ENCODE results near the gene C9orf78. TPM values are rescaled to one million over a fixed set of nuclear protein-coding genes. Genes with fewer than 3 reads are reported as not detected.

The C9orf78 gene
- total RNA-seq, 1 experiment from 2014 or later: 59.3 TPM

GRCh38 chr9:129863059-129863690 is 28.1 kb upstream of the C9orf78 start:
- no peak for DNase-seq (ENCODE audit: low read depth in 1 of 2, low spot score in 2 of 2)
- Histone ChIP-seq H3K4me1 (replicated peaks) (no peaks in the 10 kb centered on the region), H3K27ac (no peak overlapping the region), H3K4me3 (no peak overlapping the region), H3K36me3 (peaks cover 7% of the 10 kb centered on the region; the same call in 1 of the 2 replicates), H3K9me3 (replicated peaks) (no peaks in the 10 kb centered on the region), H3K27me3 (replicated peaks) (no peaks in the 10 kb centered on the region)

DNA sequence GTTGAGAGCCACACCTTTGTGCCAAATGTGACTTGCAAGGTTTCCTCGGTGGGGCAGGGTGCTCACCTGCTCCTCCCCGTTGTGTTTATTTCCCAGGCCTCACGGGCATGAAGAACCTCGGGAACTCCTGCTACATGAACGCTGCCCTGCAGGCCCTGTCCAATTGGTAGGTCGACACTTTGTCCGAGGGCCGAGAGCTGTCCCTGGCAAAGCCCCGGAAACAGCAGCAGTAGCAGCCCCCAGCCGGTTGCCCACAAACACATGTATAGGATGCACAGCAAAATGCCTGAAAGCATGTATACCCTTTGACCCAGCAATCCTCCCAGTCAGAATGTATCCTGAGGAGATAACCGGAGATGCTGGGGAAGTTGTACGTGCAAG is 26.4 kb upstream of the C9orf78 start:
- no peak overlapping the region for H3K27ac ChIP-seq
- H3K36me3 ChIP-seq: peaks cover 7% of the 10 kb centered on the region; the same call in 1 of the 2 replicates

DNA sequence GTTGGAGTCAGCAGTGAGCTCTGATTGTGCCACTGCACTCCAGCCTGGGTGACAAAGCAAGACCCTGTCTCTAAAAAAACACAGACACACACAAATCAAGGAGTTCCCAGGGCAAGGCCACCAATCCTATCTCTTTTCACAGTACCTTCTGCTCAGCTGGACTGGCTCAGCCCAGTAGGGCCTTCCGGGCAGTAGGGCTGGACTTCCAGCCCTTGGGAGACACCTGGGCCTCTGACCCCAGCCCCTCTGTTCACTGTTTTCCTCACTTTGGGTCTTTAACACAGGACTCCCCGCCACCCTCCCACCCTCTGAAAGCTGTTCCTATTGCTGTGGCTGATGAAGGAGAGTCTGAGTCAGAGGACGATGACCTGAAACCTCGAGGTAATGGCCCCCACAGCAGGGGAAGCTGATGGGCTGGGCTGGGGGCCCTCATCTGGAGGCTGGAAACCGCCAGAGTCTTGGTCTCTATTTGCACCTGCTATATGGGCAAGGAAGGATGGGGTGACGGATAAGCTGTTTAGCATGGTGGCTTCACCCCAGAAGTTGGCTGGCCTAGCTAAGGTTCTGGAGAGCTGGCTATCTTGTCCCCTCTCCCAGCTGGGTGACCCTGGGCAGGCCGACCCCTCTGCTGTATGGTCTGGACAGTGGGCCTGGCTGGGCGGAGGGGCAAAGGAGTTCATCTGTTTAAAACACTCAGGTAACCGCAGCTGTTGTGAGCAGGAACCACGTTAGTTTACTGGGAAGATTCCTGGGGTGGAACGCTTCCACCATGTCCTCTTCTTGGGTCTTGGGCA is 25.8 kb upstream of the C9orf78 start:
- Histone ChIP-seq H3K36me3 (peaks cover 7% of the 10 kb centered on the region; the same call in 1 of the 2 replicates), H3K27me3 (replicated peaks) (no peaks in the 10 kb centered on the region), H3K27ac (no peak overlapping the region), H3K9me3 (replicated peaks) (no peaks in the 10 kb centered on the region), H3K4me1 (replicated peaks) (no peaks in the 10 kb centered on the region), H3K4me3 (no peak overlapping the region)
- DNase-seq (ENCODE audit: low read depth in 1 of 2, low spot score in 2 of 2): no peak

More for the DNA sequence above, 26.4 kb upstream of the C9orf78 start:
- Histone ChIP-seq H3K4me3 (no peak overlapping the region), H3K9me3 (replicated peaks) (no peaks in the 10 kb centered on the region), H3K4me1 (replicated peaks) (no peaks in the 10 kb centered on the region), H3K27me3 (replicated peaks) (no peaks in the 10 kb centered on the region)
- DNase-seq (ENCODE audit: low read depth in 1 of 2, low spot score in 2 of 2): no peak

- Histone ChIP-seq H3K27me3 (replicated peaks) (no peaks in the 10 kb centered on the region), H3K4me3 (no peak overlapping the region), H3K27ac (no peak overlapping the region), H3K4me1 (replicated peaks) (no peaks in the 10 kb centered on the region), H3K9me3 (replicated peaks) (no peaks in the 10 kb centered on the region), H3K36me3 (peaks cover 9% of the 10 kb centered on the region; the same call in 1 of the 2 replicates)
- DNase-seq (ENCODE audit: low read depth in 1 of 2, low spot score in 2 of 2): no peak
These were observed 23.3 kb upstream of the C9orf78 start for GRCh38 chr9:129858167-129858962.

DNA sequence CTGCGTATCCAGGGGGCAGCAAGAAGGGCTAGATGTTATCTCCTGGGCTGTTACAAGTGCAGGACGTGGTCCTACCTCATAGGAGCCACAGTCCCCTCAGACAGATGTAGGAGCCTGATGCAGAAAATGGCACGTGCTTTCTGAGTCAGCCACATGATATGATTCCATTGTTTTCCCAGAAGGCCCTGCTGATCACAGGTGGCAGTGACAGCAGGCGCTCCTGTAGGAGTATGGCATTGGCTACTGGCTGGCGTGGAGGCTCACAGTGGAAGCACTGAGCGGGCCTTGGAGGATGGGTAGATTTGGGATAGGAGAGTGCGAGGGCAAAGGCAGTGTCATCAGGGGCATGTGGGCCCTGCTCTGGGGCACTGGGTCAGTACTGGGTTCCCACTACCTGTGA is 22.1 kb upstream of the C9orf78 start:
- H3K4me1 ChIP-seq (replicated peaks): no peaks in the 10 kb centered on the region
- peaks cover 9% of the 10 kb centered on the region for H3K36me3 ChIP-seq

GRCh38 chr9:129854588-129855110 is 19.6 kb upstream of the C9orf78 start:
- Histone ChIP-seq H3K9me3 (replicated peaks) (no peaks in the 10 kb centered on the region), H3K27ac (no peak overlapping the region), H3K36me3 (peaks cover 4% of the 10 kb centered on the region), H3K27me3 (replicated peaks) (no peaks in the 10 kb centered on the region), H3K4me3 (no peak overlapping the region), H3K4me1 (replicated peaks) (no peaks in the 10 kb centered on the region)
- no peak for DNase-seq (ENCODE audit: low read depth in 1 of 2, low spot score in 2 of 2)

More for the DNA sequence above, 22.1 kb upstream of the C9orf78 start:
- Histone ChIP-seq H3K27ac (no peak overlapping the region), H3K27me3 (replicated peaks) (no peaks in the 10 kb centered on the region), H3K9me3 (replicated peaks) (no peaks in the 10 kb centered on the region), H3K4me3 (no peak overlapping the region)
- DNase-seq (ENCODE audit: low read depth in 1 of 2, low spot score in 2 of 2): no peak

- Histone ChIP-seq H3K27ac (no peak overlapping the region), H3K9me3 (replicated peaks) (no peaks in the 10 kb centered on the region), H3K4me3 (no peak overlapping the region), H3K4me1 (replicated peaks) (no peaks in the 10 kb centered on the region), H3K27me3 (replicated peaks) (no peaks in the 10 kb centered on the region), H3K36me3 (peaks cover 4% of the 10 kb centered on the region)
- DNase-seq (ENCODE audit: low read depth in 1 of 2, low spot score in 2 of 2): no peak
These were observed 18.5 kb upstream of the C9orf78 start for GRCh38 chr9:129853614-129854013.

DNA sequence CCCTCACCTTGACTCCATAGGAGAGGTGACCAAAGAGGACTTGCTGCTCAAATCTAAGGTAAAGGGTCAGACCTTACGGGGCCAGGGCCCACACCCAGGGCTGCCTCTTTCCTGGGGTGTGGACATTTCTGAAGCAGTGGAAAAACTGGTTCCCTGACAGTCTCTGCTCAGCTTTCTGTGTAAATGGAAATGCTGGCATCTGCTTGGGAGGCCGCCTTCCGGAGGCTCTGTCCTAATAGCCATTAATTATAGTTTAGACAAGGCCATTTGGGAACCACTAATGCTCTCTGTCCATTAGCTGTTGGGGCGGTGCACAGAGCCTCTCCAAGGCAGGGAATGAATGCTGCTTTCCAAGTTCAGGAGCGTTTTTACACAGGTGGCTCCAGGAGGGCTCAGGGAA is 17.5 kb upstream of the C9orf78 start:
- Histone ChIP-seq H3K4me3 (no peak overlapping the region), H3K36me3 (peaks cover 4% of the 10 kb centered on the region), H3K27me3 (replicated peaks) (no peaks in the 10 kb centered on the region), H3K9me3 (replicated peaks) (no peaks in the 10 kb centered on the region), H3K4me1 (replicated peaks) (no peaks in the 10 kb centered on the region), H3K27ac (no peak overlapping the region)
- no peak for DNase-seq (ENCODE audit: low read depth in 1 of 2, low spot score in 2 of 2)

DNA sequence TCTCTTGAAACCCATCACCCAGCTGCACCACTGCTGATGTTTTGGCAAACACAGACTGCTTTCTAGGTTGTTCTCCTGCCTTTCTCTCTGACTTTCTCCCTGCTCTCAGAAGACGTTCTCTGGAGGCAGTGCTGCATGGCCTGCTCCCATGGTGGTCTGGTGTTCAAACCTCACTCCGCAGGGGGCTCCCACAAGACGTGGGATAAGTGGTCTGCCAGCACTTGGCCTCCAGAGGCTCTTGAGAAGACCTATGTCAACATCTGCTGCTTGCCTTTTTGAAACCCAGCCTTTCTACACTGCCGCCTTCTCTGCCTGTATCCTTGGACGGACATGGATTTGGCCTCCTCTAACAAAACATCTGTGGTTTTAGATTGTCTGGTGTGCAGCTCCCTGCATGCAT is 16.7 kb upstream of the C9orf78 start:
- DNase-seq (ENCODE audit: low read depth in 1 of 2, low spot score in 2 of 2): no peak
- Histone ChIP-seq H3K27ac (no peak overlapping the region), H3K27me3 (replicated peaks) (no peaks in the 10 kb centered on the region), H3K4me1 (replicated peaks) (no peaks in the 10 kb centered on the region), H3K36me3 (peaks cover 4% of the 10 kb centered on the region), H3K9me3 (replicated peaks) (no peaks in the 10 kb centered on the region), H3K4me3 (no peak overlapping the region)

DNA sequence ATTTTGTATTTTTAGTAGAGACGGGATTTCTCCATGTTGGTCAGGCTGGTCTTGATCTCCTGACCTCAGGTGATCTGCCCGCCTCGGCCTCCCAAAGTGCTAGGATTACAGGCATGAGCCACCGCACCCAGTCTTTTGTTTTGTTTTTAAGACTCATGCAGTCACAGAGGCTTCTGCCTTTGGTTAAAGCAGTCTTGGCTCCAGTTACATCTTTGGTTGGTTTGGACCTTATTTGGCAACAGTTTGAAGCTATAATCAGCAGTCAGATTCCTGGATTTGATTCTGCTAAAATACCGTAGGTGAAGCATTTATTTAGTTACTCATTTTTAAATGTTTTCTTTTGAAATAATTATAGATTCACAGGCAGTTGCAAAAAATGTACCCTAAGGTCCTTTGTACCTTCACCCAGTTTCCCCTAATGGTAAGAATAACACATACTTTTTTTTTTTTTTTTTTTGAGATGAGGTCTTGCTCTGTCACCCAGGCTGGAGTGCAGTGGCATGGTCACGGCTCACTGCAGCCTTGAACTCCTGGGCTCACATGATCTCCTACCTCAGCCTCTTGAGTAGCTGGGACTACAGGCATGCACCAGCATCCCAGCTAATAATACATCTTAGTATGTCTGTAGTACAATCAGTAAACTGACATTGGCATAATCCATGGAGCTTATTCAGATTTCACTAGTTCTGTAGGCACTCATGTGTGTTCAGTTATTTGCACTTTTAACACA is 15.9 kb upstream of the C9orf78 start:
- peaks cover 4% of the 10 kb centered on the region for H3K36me3 ChIP-seq
- DNase-seq (ENCODE audit: low read depth in 1 of 2, low spot score in 2 of 2): no peak
- H3K4me3 ChIP-seq: no peak overlapping the region
- no peak overlapping the region for H3K27ac ChIP-seq
- H3K27me3 ChIP-seq (replicated peaks): no peaks in the 10 kb centered on the region
- H3K4me1 ChIP-seq (replicated peaks): no peaks in the 10 kb centered on the region
- H3K9me3 ChIP-seq (replicated peaks): no peaks in the 10 kb centered on the region

- Histone ChIP-seq H3K4me3 (no peak overlapping the region), H3K36me3 (peaks cover 4% of the 10 kb centered on the region), H3K4me1 (replicated peaks) (no peaks in the 10 kb centered on the region), H3K27me3 (replicated peaks) (no peaks in the 10 kb centered on the region; the same call in 1 of the 2 replicates), H3K27ac (no peak overlapping the region), H3K9me3 (replicated peaks) (no peaks in the 10 kb centered on the region)
- DNase-seq (ENCODE audit: low read depth in 1 of 2, low spot score in 2 of 2): no peak
These were observed 14.8 kb upstream of the C9orf78 start for GRCh38 chr9:129849901-129850300.

- Histone ChIP-seq H3K27ac (no peak overlapping the region), H3K4me1 (replicated peaks) (no peaks in the 10 kb centered on the region), H3K27me3 (replicated peaks) (no peaks in the 10 kb centered on the region; the same call in 1 of the 2 replicates), H3K36me3 (peaks cover under 1% of the 10 kb centered on the region), H3K4me3 (no peak overlapping the region), H3K9me3 (replicated peaks) (no peaks in the 10 kb centered on the region)
- DNase-seq (ENCODE audit: low read depth in 1 of 2, low spot score in 2 of 2): no peak
These were observed 13.8 kb upstream of the C9orf78 start for GRCh38 chr9:129848712-129849441.

Measured in SJSA1 (cell line).